Loucy (cell line): Measurements from ENCODE around the gene SLC3A2.

ENCODE experiments used
- CTCF ChIP-seq: fragments of 200-600 bp; sonication (generic); conservative IDR thresholded peaks from 2 replicates; pipeline ENCODE4 v1.5.1; 2014; ENCODE audit warnings: mild to moderate bottlenecking, antibody characterized with exemption, low read length
- EZH2phosphoT487 ChIP-seq: fragments of 200-600 bp; IDR thresholded peaks from 2 replicates; pipeline ENCODE4 v1.6.1; 2018; ENCODE audit warnings: antibody characterized with exemption, mild to moderate bottlenecking, moderate library complexity, borderline replicate concordance

GRCh38 chr11:62852523-62853188, 28.0 kb upstream of the SLC3A2 start:
- TF ChIP-seq CTCF (no peak), EZH2phosphoT487 (no peak)
